Sigmoid colon (tissue), 7 donors: ENCODE data around the gene ARTN. TPM values are rescaled to one million over a fixed set of nuclear protein-coding genes. Genes with fewer than 3 reads are reported as not detected.

Source experiments
- DNase-seq: peaks from one replicate; pipeline ENCODE4 v3.0.0-alpha.2; 2019
- H3K27ac ChIP-seq, 4 donors: fragments of 200-600 bp; sonication (generic); one replicate each; pipeline ENCODE4 v1.5.1; 2016 to 2019; ENCODE audit warnings: mild to moderate bottlenecking in 1 of 4
- H3K27me3 ChIP-seq, 3 donors: fragments of 200-600 bp; sonication (generic); one replicate each; pipeline ENCODE4 v1.5.1; 2019; ENCODE audit warnings: mild to moderate bottlenecking in 1 of 3
- H3K36me3 ChIP-seq, 4 donors: fragments of 200-600 bp; sonication (generic); one replicate each; pipeline ENCODE4 v1.5.1; 2016 to 2019
- H3K4me1 ChIP-seq, 4 donors: fragments of 200-600 bp; sonication (generic); one replicate each; pipeline ENCODE4 v1.5.1; 2017 to 2019
- H3K4me3 ChIP-seq, 4 donors: fragments of 200-600 bp; sonication (generic); one replicate each; pipeline ENCODE4 v1.5.1; 2017 to 2019; ENCODE audit warnings: mild to moderate bottlenecking in 2 of 4, moderate library complexity in 1 of 4
- H3K9me3 ChIP-seq, 4 donors: fragments of 200-600 bp in 3 of 4; sonication (generic) in 3 of 4; one replicate each; pipeline versions ENCODE4 v1.5.1 to v1.6.1; 2013 to 2019
- CTCF ChIP-seq, 4 experiments: fragments of 450-650 bp in 3 of 4; fragments of 200-600 bp in 1 of 4; IDR thresholded peaks; one replicate each; pipeline ENCODE4 v1.5.1; 2016 to 2019; ENCODE audit warnings: antibody characterized with exemption in 4 of 4, mild to moderate bottlenecking in 3 of 4, moderate library complexity in 2 of 4
- EP300 ChIP-seq, 4 donors: sonication (generic); formaldehyde crosslinking; IDR thresholded peaks; one replicate each; pipeline ENCODE4 v1.6.1; 2017; ENCODE audit warnings: antibody characterized with exemption in 4 of 4
- POLR2A ChIP-seq, 2 donors: fragments of 450-650 bp; IDR thresholded peaks; one replicate each; pipeline ENCODE4 v1.6.1; 2016; ENCODE audit warnings: antibody characterized with exemption in 2 of 2, mild to moderate bottlenecking in 2 of 2, moderate library complexity in 2 of 2
- POLR2AphosphoS5 ChIP-seq, 4 donors: sonication (generic); formaldehyde crosslinking; IDR thresholded peaks; one replicate each; pipeline ENCODE4 v1.6.1; 2017; ENCODE audit warnings: antibody characterized with exemption in 4 of 4
- WGBS, 2 donors: extraction: QIAGEN DNeasy Blood & Tissue Kit; methylation state at CpG; one replicate each; pipeline ENCODE4 v1.1.7; 2013; 5-methylcytosine and 5-hydroxymethylcytosine counted together
- intact Hi-C: fragments of 100-400 bp; cut with DNase I; formaldehyde crosslinking; loops from one replicate; pipeline ENCODE4 v1.15.1; 2023
- polyA plus RNA-seq, 3 donors: library from polyadenylated mRNA; stranded (reverse); fragments of 200-250 nt; gene quantifications; one replicate each; pipeline ENCODE4 v1.2.3, GENCODE V29; 2013
- total RNA-seq, 4 donors: library from RNA; depleted of rRNA; stranded (reverse); fragments of >200 nt; gene quantifications; one replicate each; pipeline ENCODE4 v1.1.0, GENCODE V29; 2016
- donor health status: healthy with polysubstance abuse.
- donor health status: Bipolar disorder and iron deficiency.
- donor health status: healthy.

Gene ARTN
- total and polyA plus RNA-seq, 7 donors = 0.99 to 8.1 (median 2.4) TPM; not detected in 2

- Histone ChIP-seq H3K27ac (peak overlapping the region in 1 of 4 donors; percentile 17), H3K27me3 (peaks cover 0 to 17% (median 0%) of the 10 kb centered on the region in 3 donors), H3K9me3 (no peaks in the 10 kb centered on the region), H3K36me3 (peaks cover 0 to 7% (median 2%) of the 10 kb centered on the region in 4 donors), H3K4me1 (peaks cover 0 to 41% (median 36%) of the 10 kb centered on the region in 4 donors), H3K4me3 (peak overlapping the region in 3 of 4 donors; percentile 34 to 45 (median 43))
- WGBS, 2 donors = 29 to 31% methylated on average over 8 of the region's 8 CpGs
- no peak for TF ChIP-seq POLR2AphosphoS5 (IDR thresholded peaks at IDR 0.05)
- TF ChIP-seq EP300 (IDR thresholded peaks at IDR 0.05) = no peak
- TF ChIP-seq POLR2A (IDR thresholded peaks at IDR 0.05) = no peak
- no peak for TF ChIP-seq CTCF (IDR thresholded peaks at IDR 0.05)
- intact Hi-C loops = no loop called here
- no peak for DNase-seq
Observed at GRCh38 chr1:43932786-43933385, 715 bp upstream of the ARTN start.

GRCh38 chr1:43934101-43934985, 742 bp downstream of the ARTN start:
- peak overlapping the region in 3 of 4 donors; percentile 34 to 45 (median 43) for H3K4me3 ChIP-seq
- H3K27me3 ChIP-seq = peaks cover 0 to 17% (median 0%) of the 10 kb centered on the region in 3 donors
- intact Hi-C loops = loop anchor here (1.0 kb wide), 1 partner anchor 170 kb away; no protein-coding TSS in a partner anchor
- peak overlapping the region in 1 of 4 donors; percentile 17 for H3K27ac ChIP-seq
- peaks cover 0 to 7% (median 2%) of the 10 kb centered on the region in 4 donors for H3K36me3 ChIP-seq
- TF ChIP-seq POLR2AphosphoS5 (IDR thresholded peaks at IDR 0.05) (no peak), CTCF (IDR thresholded peaks at IDR 0.05) (peak; percentile 84 to 96 (median 90))
- peak; percentile 83 for DNase-seq
- H3K4me1 ChIP-seq = peaks cover 0 to 41% (median 36%) of the 10 kb centered on the region in 4 donors
- WGBS, 2 donors = 20 to 36% methylated on average over 13 of the region's 13 CpGs
- H3K9me3 ChIP-seq = no peaks in the 10 kb centered on the region

DNA sequence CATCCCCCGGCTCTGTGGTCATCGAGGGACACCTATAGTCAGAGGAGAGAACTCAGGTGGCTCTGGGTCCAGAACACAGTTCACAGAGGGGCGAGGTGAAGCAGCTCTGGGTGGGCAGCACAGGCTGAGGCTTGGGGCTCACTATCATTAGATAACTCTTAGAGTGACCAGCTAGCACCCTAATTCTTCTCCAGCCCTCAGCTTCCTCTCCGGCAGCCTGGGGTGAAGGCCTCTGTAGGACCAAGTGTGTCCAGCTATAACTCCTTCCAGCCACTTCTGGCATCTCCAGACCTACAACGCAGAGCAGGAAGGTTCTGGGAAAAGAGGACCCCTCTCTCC, 1.4 kb downstream of the ARTN start:
- Histone ChIP-seq H3K36me3 (peaks cover 0 to 7% (median 2%) of the 10 kb centered on the region in 4 donors), H3K9me3 (no peaks in the 10 kb centered on the region), H3K4me1 (peaks cover 0 to 41% (median 36%) of the 10 kb centered on the region in 4 donors), H3K27me3 (peaks cover 0 to 17% (median 0%) of the 10 kb centered on the region in 3 donors), H3K27ac (peak overlapping the region in 1 of 4 donors; percentile 17), H3K4me3 (no peak overlapping the region)
- TF ChIP-seq POLR2A (IDR thresholded peaks at IDR 0.05) (no peak), POLR2AphosphoS5 (IDR thresholded peaks at IDR 0.05) (no peak), CTCF (IDR thresholded peaks at IDR 0.05) (no peak), EP300 (IDR thresholded peaks at IDR 0.05) (no peak)
- DNase-seq = no peak
- intact Hi-C loops = loop anchor here (1.0 kb wide), 1 partner anchor 171 kb away; no protein-coding TSS in a partner anchor
- 54 to 58% methylated on average over 5 of the region's 5 CpGs for WGBS, 2 donors

- 3 to 10% methylated on average over 48 of the region's 48 CpGs for WGBS, 2 donors
- H3K4me3 ChIP-seq = peak overlapping the region; percentile 36 to 59 (median 56)
- no peak for DNase-seq
- intact Hi-C loops = no loop called here
- no peaks in the 10 kb centered on the region for H3K9me3 ChIP-seq
- peak in 1 of 2 donors; percentile 26 for TF ChIP-seq POLR2A (IDR thresholded peaks at IDR 0.05)
- no peak for TF ChIP-seq POLR2AphosphoS5 (IDR thresholded peaks at IDR 0.05)
- H3K27me3 ChIP-seq = peaks cover 0 to 17% (median 0%) of the 10 kb centered on the region in 3 donors
- H3K4me1 ChIP-seq = peaks cover 0 to 41% (median 36%) of the 10 kb centered on the region in 4 donors
- peak overlapping the region in 2 of 4 donors; percentile 41 to 63 for H3K27ac ChIP-seq
- H3K36me3 ChIP-seq = no peaks in the 10 kb centered on the region
Observed at GRCh38 chr1:43935711-43936427, 2.3 kb downstream of the ARTN start.
